Rectal smooth muscle tissue (tissue), 1 donor: ENCODE measurements around the gene PCED1A.

Experiments used
- H3K27ac ChIP-seq: one replicate; pipeline ENCODE4 v1.7.0; 2013; ENCODE audit warnings: low read depth, low read length, inconsistent platforms
- H3K27me3 ChIP-seq: one replicate; pipeline ENCODE4 v1.7.0; 2013; ENCODE audit warnings: low read length; ENCODE audit not compliant: control insufficient read depth, insufficient read depth
- H3K36me3 ChIP-seq: one replicate; pipeline ENCODE4 v1.7.0; 2013; ENCODE audit warnings: low read length; ENCODE audit not compliant: control insufficient read depth, insufficient read depth
- H3K4me1 ChIP-seq: one replicate; pipeline ENCODE4 v1.7.0; 2013; ENCODE audit warnings: low read length; ENCODE audit not compliant: control insufficient read depth, insufficient read depth
- H3K4me3 ChIP-seq: one replicate; pipeline ENCODE4 v1.7.0; 2013; ENCODE audit warnings: low read length
- H3K9ac ChIP-seq: one replicate; pipeline ENCODE4 v1.7.0; 2013; ENCODE audit warnings: low read length

Gene PCED1A, protein sequence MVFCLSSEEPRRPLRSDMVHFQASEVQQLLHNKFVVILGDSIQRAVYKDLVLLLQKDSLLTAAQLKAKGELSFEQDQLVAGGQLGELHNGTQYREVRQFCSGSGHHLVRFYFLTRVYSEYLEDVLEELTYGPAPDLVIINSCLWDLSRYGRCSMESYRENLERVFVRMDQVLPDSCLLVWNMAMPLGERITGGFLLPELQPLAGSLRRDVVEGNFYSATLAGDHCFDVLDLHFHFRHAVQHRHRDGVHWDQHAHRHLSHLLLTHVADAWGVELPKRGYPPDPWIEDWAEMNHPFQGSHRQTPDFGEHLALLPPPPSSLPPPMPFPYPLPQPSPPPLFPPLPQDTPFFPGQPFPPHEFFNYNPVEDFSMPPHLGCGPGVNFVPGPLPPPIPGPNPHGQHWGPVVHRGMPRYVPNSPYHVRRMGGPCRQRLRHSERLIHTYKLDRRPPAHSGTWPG

DNA sequence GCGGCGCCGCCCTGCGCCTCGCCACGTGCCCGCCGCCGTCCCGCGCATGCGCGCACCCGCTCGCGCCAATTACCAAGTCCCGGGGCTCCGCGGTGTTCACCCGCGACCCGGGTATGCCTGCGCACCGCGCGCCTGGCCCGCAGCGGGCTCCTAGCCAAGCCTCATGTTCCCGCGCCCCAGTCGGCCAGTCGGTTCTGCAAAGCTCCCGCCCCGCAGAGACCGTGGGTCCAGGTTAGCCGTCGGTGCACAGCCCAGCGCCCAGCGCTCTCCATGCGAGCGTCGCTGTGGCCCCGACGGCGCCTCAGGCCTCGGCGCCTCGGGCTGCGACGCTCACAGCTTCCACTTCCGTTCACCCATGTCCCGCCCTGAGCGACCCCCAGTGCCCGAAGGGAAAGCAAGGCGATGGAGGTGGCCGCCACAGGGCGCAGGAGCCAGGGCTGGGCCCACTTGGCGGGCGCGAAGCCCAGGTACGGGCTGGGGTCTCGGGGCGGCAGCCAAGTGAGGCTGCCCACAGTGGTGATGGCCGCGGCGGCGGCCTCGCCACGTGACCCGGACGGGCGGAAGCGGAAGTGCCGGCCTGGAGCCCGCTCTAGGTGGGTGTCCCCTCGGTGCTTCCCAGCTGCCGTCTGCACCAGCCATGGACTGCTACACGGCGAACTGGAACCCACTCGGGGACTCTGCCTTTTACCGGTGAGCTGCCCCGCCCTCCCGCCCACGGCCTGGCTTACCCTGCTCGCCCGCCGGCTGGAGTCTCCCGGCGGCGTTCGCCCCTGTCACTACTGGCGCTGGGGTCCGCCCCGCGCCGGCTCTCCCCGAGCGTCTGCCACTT lies at the start of gene PCED1A, which contains the start of gene VPS16:
PCED1A (minus strand) TSS at position 518 of the 829 bp plus-strand sequence. CDS start 743 bp downstream, outside the sequence.
VPS16 (plus strand) TSS at position 608 of the 829 bp plus-strand sequence; CDS start at position 638, 30 bp downstream.
- H3K9ac ChIP-seq: peak within 1 kb of the TSS; percentile 99
- no peaks in the 10 kb centered on the region for H3K36me3 ChIP-seq
- peak within 1 kb of the TSS; percentile 91 for H3K4me3 ChIP-seq
- peaks cover 3% of the 10 kb centered on the region for H3K4me1 ChIP-seq
- H3K27me3 ChIP-seq: no peaks in the 10 kb centered on the region
- peak within 1 kb of the TSS; percentile 96 for H3K27ac ChIP-seq

DNA sequence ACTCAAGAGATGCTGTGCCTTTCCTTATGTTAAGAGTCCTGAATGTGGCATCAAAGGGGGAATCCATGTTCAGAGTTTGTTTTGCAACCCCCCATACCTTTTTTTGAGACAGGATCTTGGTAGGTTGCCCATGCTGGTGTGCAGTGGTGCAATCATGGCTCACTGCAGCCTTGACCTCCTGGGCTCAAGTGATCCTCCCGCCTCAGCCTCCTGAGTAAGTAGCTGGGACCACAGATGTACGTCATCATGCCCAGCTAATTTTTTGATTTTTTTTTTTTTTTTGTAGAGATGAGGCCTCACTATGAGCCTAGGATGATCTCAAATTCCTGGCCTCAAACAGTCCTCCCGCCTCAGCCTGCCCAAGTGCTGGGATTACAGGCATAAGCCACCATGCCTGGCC lies 49.3 kb upstream of the PCED1A start:
- H3K36me3 ChIP-seq: no peaks in the 10 kb centered on the region
- no peak overlapping the region for H3K27ac ChIP-seq
- H3K4me1 ChIP-seq: no peaks in the 10 kb centered on the region
- H3K9ac ChIP-seq: no peak overlapping the region
- no peak overlapping the region for H3K4me3 ChIP-seq
- H3K27me3 ChIP-seq: no peaks in the 10 kb centered on the region

DNA sequence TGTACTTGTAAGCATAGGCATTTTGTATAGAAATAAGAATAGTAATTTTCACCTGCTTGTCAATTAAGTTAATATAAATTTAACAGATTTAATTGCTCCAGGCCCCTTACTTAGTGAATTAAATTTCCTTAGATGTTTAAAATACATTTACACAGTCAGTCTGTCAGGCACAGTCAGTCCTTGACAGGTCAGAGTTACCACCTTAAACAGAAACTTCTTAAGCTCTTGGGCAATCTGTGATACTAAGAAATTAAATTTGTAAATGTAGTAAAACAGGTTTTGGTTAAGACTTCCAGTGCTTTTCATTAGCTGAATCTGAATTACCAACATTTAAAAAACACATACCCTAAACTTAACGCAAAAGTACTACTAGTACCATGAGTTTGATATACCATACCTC lies 48.8 kb upstream of the PCED1A start:
- Histone ChIP-seq H3K36me3 (no peaks in the 10 kb centered on the region), H3K9ac (no peak overlapping the region), H3K27ac (no peak overlapping the region), H3K4me3 (no peak overlapping the region), H3K4me1 (no peaks in the 10 kb centered on the region), H3K27me3 (no peaks in the 10 kb centered on the region)

DNA sequence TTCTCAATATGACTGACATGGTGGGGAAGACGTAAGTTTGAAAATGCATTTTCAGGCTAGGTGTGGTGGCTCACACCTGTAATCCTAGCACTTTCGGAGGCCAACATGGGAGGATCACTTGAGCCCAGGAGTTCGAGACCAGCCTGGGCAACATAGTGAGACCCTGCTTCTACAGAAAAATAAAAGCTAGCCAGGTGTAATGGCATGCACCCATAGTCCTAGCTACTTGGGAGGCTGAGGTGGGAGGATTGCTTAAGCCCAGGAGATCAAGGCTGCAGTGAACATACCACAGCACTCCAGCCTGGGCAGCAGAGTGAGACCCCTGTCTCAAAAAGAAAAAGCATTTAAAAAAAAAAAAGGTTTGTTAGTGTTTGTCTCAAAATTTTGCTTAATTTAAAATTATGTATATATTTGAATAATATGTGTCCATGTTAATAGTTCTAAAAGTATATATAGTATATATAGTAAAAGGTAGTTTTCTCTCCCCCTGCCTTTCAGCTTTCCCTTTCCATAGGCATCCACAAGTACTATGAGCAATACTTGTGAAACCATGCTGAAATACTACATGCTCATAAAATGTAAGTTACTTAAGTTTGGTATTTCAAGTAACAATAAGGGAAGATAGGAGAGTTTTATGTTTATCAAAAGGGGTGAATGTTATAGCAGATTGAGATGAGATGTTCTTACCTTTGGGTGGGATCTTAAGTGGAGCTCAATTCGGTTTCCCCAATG lies 47.9 kb upstream of the PCED1A start:
- no peak overlapping the region for H3K9ac ChIP-seq
- no peaks in the 10 kb centered on the region for H3K4me1 ChIP-seq
- H3K27me3 ChIP-seq: no peaks in the 10 kb centered on the region
- H3K4me3 ChIP-seq: no peak overlapping the region
- H3K27ac ChIP-seq: no peak overlapping the region
- H3K36me3 ChIP-seq: no peaks in the 10 kb centered on the region

DNA sequence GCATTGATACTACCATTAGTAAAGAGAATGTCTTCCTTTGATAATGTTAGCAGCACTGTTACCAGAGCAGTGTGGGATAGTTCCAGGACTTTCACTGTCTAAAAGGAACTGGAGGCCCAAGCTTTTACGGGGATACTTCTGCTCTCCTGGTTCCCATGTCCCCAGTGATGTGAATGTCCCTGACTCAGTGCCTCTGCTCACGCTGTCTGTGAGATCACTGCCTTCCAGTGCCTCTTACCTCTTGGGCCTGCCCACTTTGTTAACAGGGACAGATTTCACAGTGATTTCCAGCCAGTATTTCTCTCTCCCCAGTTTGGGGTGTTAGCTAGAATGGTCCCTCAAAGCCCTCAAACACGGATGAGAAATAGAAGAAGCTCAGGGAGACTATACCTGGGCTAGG lies 47.3 kb upstream of the PCED1A start:
- H3K4me3 ChIP-seq: no peak overlapping the region

DNA sequence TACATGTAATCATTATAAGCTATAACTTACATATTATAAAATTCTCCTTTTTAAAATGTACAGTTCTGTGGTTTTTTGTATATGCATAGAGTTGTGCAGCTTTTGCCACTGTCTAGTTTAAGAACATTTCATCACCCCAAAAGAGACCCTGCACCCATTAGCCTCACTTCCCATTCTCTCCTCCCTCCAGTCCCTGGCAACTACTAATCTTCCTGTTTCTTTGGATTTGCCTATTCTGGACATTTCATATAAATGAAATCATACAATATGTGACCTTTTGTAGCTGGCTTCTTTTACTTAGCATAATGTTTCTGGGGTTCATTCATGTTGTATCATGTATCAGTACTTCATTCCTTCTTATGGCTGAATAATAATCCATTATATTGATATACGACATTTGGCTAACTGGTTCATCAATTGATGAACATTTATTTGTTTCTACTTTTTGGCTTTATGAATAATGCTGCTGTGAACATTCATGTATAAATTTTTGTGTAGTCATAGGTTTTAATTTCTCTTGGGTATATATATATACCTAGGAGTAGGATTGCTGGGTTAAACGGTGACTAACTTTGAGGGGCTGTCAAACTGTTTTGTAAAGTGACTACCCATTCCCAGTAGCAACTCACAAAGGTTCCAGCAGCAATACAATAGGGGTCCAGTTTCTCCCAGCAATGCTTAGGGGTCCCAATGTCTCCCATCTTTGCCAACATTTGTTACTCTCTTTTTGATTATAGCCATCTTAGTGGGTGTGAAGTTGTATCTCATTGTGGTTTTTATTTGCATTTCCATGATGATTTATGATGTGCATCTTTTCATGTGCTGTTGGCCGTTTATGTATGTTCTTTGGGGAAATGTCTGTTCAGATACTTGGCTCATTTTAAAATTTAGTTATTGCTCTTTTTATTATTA lies 43.5 kb upstream of the PCED1A start:
- H3K4me3 ChIP-seq: no peak overlapping the region
- H3K9ac ChIP-seq: no peak overlapping the region
- H3K27ac ChIP-seq: no peak overlapping the region
- H3K36me3 ChIP-seq: no peaks in the 10 kb centered on the region
- H3K27me3 ChIP-seq: no peaks in the 10 kb centered on the region
- H3K4me1 ChIP-seq: no peaks in the 10 kb centered on the region

More for the DNA sequence above, 47.3 kb upstream of the PCED1A start:
- Histone ChIP-seq H3K4me1 (no peaks in the 10 kb centered on the region), H3K9ac (no peak overlapping the region), H3K27ac (no peak overlapping the region), H3K36me3 (no peaks in the 10 kb centered on the region), H3K27me3 (no peaks in the 10 kb centered on the region)

DNA sequence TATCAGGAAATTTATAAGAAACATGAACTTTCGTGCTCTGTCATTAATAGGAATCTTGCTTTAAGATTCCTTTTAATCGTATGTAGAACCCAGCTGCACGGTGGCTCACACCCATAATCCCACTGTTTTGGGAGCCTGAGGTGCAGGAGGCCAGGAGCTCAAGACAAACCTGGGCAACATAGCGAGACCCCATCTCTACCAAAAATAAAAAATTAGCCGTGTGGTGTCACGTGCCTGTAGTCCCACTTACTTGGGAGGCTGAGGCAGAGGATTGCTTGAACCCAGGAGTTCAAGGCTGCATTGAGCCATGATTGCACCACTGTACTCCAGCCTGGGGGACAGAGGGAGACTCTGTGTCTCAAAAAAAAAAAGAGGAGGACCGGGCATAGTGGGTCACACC lies 40.2 kb upstream of the PCED1A start:
- H3K4me1 ChIP-seq: no peaks in the 10 kb centered on the region
- no peaks in the 10 kb centered on the region for H3K36me3 ChIP-seq
- H3K9ac ChIP-seq: no peak overlapping the region
- H3K27ac ChIP-seq: no peak overlapping the region
- no peaks in the 10 kb centered on the region for H3K27me3 ChIP-seq
- H3K4me3 ChIP-seq: no peak overlapping the region

DNA sequence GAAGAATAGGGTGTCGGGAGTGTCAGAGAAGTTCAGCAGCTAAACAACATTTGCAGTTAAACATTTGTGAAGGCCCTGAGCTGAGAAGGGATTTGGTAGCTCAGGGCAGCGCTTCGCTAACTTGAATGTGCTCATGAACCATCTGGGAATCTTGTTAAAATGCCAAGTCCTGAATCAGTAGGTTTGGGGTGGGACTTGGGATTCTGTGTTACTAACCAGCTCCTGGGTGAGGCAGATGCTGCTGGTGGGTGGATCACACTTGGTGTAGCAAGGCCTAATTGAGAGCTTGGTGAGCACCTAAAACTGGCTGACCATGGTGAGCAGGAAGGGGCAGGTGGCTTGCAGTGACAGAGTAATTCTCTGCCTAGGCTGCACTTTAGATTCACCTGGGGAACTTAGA lies 38.7 kb upstream of the PCED1A start:
- Histone ChIP-seq H3K27ac (no peak overlapping the region), H3K9ac (no peak overlapping the region), H3K36me3 (no peaks in the 10 kb centered on the region), H3K4me3 (no peak overlapping the region), H3K4me1 (peaks cover 5% of the 10 kb centered on the region), H3K27me3 (no peaks in the 10 kb centered on the region)

DNA sequence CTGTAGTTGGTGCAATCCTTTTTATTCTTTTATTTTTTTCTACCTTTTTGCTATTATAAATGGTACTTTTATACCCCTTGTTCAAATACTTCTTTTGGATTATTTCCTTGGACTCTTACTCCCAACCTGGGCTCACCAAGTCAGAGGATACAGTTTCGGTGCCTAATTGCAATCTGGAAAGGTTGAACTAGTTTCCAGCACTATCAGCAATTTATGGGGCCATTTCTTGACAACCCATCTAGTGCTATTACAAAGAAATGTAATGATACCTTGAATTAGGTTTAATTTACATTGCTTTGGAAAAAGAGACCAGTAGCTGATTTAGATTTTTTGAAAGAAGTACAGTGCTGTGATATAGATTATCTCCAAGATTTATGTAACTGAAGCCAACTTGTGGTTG lies 38.1 kb upstream of the PCED1A start:
- no peak overlapping the region for H3K27ac ChIP-seq
- no peaks in the 10 kb centered on the region for H3K27me3 ChIP-seq
- H3K36me3 ChIP-seq: no peaks in the 10 kb centered on the region
- no peak overlapping the region for H3K4me3 ChIP-seq
- H3K4me1 ChIP-seq: peaks cover 5% of the 10 kb centered on the region
- no peak overlapping the region for H3K9ac ChIP-seq

DNA sequence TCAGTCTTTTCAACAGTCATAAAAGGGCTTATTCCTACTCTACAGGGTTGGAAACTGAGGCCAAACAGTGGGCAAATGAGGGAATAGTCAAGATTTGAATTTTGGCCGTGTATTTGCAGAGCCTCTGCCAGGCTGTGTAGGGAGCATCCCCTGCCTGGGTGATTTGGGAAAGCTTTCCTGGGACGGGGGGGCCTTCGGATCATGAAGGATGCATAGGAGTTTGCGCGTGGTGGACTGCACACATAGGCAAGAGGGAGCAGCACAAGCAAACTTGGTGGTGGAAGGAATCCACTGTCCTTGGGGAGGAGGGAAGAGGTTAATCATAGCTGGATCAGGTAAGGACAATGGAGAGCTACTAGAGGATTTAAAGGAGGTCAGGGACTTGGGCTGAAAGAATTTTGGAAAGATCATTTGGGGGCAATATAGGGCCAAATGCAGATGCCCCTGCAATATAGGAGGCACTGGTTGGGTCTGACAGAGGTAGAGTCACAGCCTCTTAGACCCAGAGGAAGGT lies 35.3 kb upstream of the PCED1A start:
- H3K36me3 ChIP-seq: no peaks in the 10 kb centered on the region
- H3K4me3 ChIP-seq: no peak overlapping the region
- H3K27ac ChIP-seq: no peak overlapping the region
- peaks cover 5% of the 10 kb centered on the region for H3K4me1 ChIP-seq
- H3K9ac ChIP-seq: no peak overlapping the region
- peaks cover 13% of the 10 kb centered on the region for H3K27me3 ChIP-seq

DNA sequence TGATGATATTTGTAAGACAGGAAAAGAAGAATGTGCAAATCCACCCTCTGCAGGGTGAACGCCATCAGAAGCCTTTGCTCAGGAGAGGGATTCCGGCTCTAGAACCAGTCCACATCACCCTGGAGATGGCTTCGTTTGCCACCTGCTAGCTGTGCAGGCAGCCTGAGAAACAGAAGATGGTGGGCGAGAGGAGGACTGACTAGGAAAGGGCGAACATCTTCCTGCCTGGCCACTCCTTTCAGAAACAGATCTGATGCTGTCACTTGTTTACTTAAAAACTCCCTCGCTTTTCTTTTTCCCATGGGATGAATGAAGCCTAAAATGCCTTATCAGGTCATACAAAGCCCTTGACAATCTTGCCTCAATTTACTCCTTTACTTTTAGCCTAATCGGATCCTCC lies 34.0 kb upstream of the PCED1A start:
- H3K4me3 ChIP-seq: peak overlapping the region; percentile 83
- H3K9ac ChIP-seq: no peak overlapping the region
- H3K27ac ChIP-seq: no peak overlapping the region
- H3K4me1 ChIP-seq: peaks cover 5% of the 10 kb centered on the region
- no peaks in the 10 kb centered on the region for H3K36me3 ChIP-seq
- H3K27me3 ChIP-seq: peaks cover 13% of the 10 kb centered on the region
